GM23248 (cell line): ENCODE data around the gene IFNAR2. TPM values are rescaled to one million over a fixed set of nuclear protein-coding genes. Genes with fewer than 3 reads are reported as not detected.
"Not testable (repeated sequence)": the region's sequence is repeated elsewhere in the genome, so short reads cannot be mapped to it uniquely, and the experiment has no call there.

Experiments used
- DNase-seq: peaks from one replicate; pipeline ENCODE4 v3.0.0-alpha.2; 2015
- H2AFZ ChIP-seq: fragments of 200-600 bp; sonication (generic); 2 replicates; pipeline ENCODE4 v1.6.1; 2016; ENCODE audit warnings: antibody characterized with exemption
- H3F3A ChIP-seq: fragments of 200-600 bp; sonication (generic); 2 replicates; pipeline ENCODE4 v1.6.1; 2016; ENCODE audit warnings: mild to moderate bottlenecking, antibody characterized with exemption, mixed run types; ENCODE audit not compliant: insufficient read depth
- H3K27ac ChIP-seq: fragments of 200-600 bp; sonication (generic); 2 replicates; pipeline ENCODE4 v1.5.1; 2016; ENCODE audit warnings: mild to moderate bottlenecking
- H3K27me3 ChIP-seq: fragments of 200-600 bp; sonication (generic); replicated peaks from 2 replicates; pipeline ENCODE4 v1.6.1; 2016; ENCODE audit warnings: mild to moderate bottlenecking; ENCODE audit not compliant: insufficient read depth
- H3K36me3 ChIP-seq: fragments of 200-600 bp; sonication (generic); 2 replicates; pipeline ENCODE4 v1.6.1; 2016; ENCODE audit warnings: low read depth, mild to moderate bottlenecking
- H3K4me1 ChIP-seq: fragments of 200-600 bp; sonication (generic); 2 replicates; pipeline ENCODE4 v1.6.1; 2016; ENCODE audit warnings: mild to moderate bottlenecking; ENCODE audit not compliant: insufficient read depth
- H3K4me2 ChIP-seq: fragments of 200-600 bp; sonication (generic); one replicate; pipeline ENCODE4 v1.6.1; 2016; ENCODE audit warnings: mild to moderate bottlenecking; ENCODE audit not compliant: unreplicated experiment
- H3K4me3 ChIP-seq: fragments of 200-600 bp; sonication (generic); 2 replicates; pipeline ENCODE4 v1.5.1; 2016; ENCODE audit warnings: mild to moderate bottlenecking
- H3K79me2 ChIP-seq: fragments of 200-600 bp; sonication (generic); 2 replicates; pipeline ENCODE4 v1.6.1; 2016; ENCODE audit warnings: mild to moderate bottlenecking; ENCODE audit not compliant: insufficient read depth
- H3K9ac ChIP-seq: fragments of 200-600 bp; sonication (generic); 2 replicates; pipeline ENCODE4 v1.6.1; 2016; ENCODE audit warnings: mild to moderate bottlenecking
- H3K9me2 ChIP-seq: fragments of 200-600 bp; sonication (generic); 2 replicates; pipeline ENCODE4 v1.6.1; 2016; ENCODE audit warnings: mixed run types, mild to moderate bottlenecking, moderate library complexity; ENCODE audit not compliant: insufficient read depth
- H3K9me3 ChIP-seq: fragments of 200-600 bp; sonication (generic); one replicate; pipeline ENCODE4 v1.6.1; 2017; ENCODE audit warnings: low read depth
- H4K20me1 ChIP-seq: fragments of 200-600 bp; sonication (generic); 2 replicates; pipeline ENCODE4 v1.6.0; 2016; ENCODE audit not compliant: insufficient read depth
- EZH2 ChIP-seq: fragments of 200-600 bp; sonication (generic); IDR thresholded peaks from 2 replicates; pipeline ENCODE4 v1.6.1; 2018; ENCODE audit warnings: antibody characterized with exemption, mild to moderate bottlenecking; ENCODE audit not compliant: insufficient read depth, poor library complexity, severe bottlenecking
- EZH2phosphoT487 ChIP-seq: fragments of 200-600 bp; sonication (generic); IDR thresholded peaks from 2 replicates; pipeline ENCODE4 v1.6.1; 2018; ENCODE audit warnings: antibody characterized with exemption, moderate library complexity, mild to moderate bottlenecking, low read depth; ENCODE audit not compliant: insufficient read depth
- WGBS, 2 experiments: methylation state at CpG; one replicate each; pipeline ENCODE4 v1.1.6; 2015 to 2017; ENCODE audit warnings: low lambda C conversion rate in 2 of 2, low coverage in 1 of 2; ENCODE audit errors: missing lambda C conversion rate in 2 of 2; 5-methylcytosine and 5-hydroxymethylcytosine counted together
- in situ Hi-C: fragments of 300-500 bp; cut with MboI; formaldehyde crosslinking; loops from 2 replicates; pipeline ENCODE4 v1.15.0; 2020
- polyA plus RNA-seq: library from polyadenylated mRNA; unstranded; fragments of >200 nt; fragmentation: Nextera tagmentation; extraction: Ambion mirVana; gene quantifications from 2 replicates; pipeline ENCODE4 v1.2.1, GENCODE V29; 2016
- total RNA-seq: library from RNA; depleted of rRNA; stranded (reverse); fragments of >200 nt; shearing (Covaris generic); gene quantifications from 2 replicates; pipeline ENCODE4 v1.2.3, GENCODE V29; 2014

The IFNAR2 gene
- total and polyA plus RNA-seq, 2 experiments from 2014 or later = 4.0 to 21.8 TPM

GRCh38 chr21:33249331-33250002 lies 19.7 kb downstream of the IFNAR2 start:
- in situ Hi-C loops = no loop called here
- Histone ChIP-seq H3K36me3 (peaks cover 24% of the 10 kb centered on the region; the same call in 1 of the 2 replicates), H3K9ac (no peak overlapping the region)

GRCh38 chr21:33251119-33251518 lies 21.4 kb downstream of the IFNAR2 start:
- H2AFZ ChIP-seq = no peak overlapping the region
- no peaks in the 10 kb centered on the region for H4K20me1 ChIP-seq
- H3K9me2 ChIP-seq = no peaks in the 10 kb centered on the region
- no peak overlapping the region for H3K27ac ChIP-seq
- H3K27me3 ChIP-seq = no peaks in the 10 kb centered on the region
- H3K4me1 ChIP-seq = no peaks in the 10 kb centered on the region
- 78 to 85% methylated on average over 2 of the region's 2 CpGs for WGBS, 2 experiments
- TF ChIP-seq EZH2 (no peak), EZH2phosphoT487 (no peak)
- H3K4me2 ChIP-seq = no peak overlapping the region
- H3K4me3 ChIP-seq = no peak overlapping the region
- peaks cover 24% of the 10 kb centered on the region; the same call in 1 of the 2 replicates for H3K36me3 ChIP-seq
- no peak overlapping the region for H3K9ac ChIP-seq
- no peak for DNase-seq
- H3K79me2 ChIP-seq = no peaks in the 10 kb centered on the region
- in situ Hi-C loops = no loop called here
- H3K9me3 ChIP-seq = no peaks in the 10 kb centered on the region
- no peaks in the 10 kb centered on the region for H3F3A ChIP-seq

More at GRCh38 chr21:33249331-33250002, 19.7 kb downstream of the IFNAR2 start:
- Histone ChIP-seq H3K79me2 (no peaks in the 10 kb centered on the region), H3K9me2 (no peaks in the 10 kb centered on the region), H3F3A (no peaks in the 10 kb centered on the region), H3K4me3 (no peak overlapping the region), H3K27ac (no peak overlapping the region), H3K4me2 (no peak overlapping the region), H3K9me3 (no peaks in the 10 kb centered on the region), H4K20me1 (no peaks in the 10 kb centered on the region), H2AFZ (no peak overlapping the region), H3K27me3 (no peaks in the 10 kb centered on the region), H3K4me1 (no peaks in the 10 kb centered on the region)
- no peak for TF ChIP-seq EZH2
- no peak for TF ChIP-seq EZH2phosphoT487
- DNase-seq = no peak
- 94 to 98% methylated on average over 7 of the region's 7 CpGs for WGBS, 2 experiments

GRCh38 chr21:33253382-33253781 lies 23.6 kb downstream of the IFNAR2 start:
- H3K9me2 ChIP-seq, H3K9ac ChIP-seq, H3K79me2 ChIP-seq, H3F3A ChIP-seq, H3K4me2 ChIP-seq, in situ Hi-C loops, H3K27me3 ChIP-seq, H4K20me1 ChIP-seq, H3K9me3 ChIP-seq, H3K4me3 ChIP-seq, DNase-seq, H3K27ac ChIP-seq, H2AFZ ChIP-seq, H3K4me1 ChIP-seq: not testable (repeated sequence)
- 96 to 98% methylated on average over 6 of the region's 6 CpGs for WGBS, 2 experiments
- peaks cover 16% of the 10 kb centered on the region; the same call in 1 of the 2 replicates for H3K36me3 ChIP-seq

- 93 to 99% methylated on average over 5 of the region's 5 CpGs for WGBS, 2 experiments
- no peak overlapping the region for H3K27ac ChIP-seq
- no peak overlapping the region for H3K4me2 ChIP-seq
- TF ChIP-seq EZH2phosphoT487 (no peak), EZH2 (no peak)
- no peaks in the 10 kb centered on the region for H3K79me2 ChIP-seq
- H3K4me3 ChIP-seq = no peak overlapping the region
- H3F3A ChIP-seq = peaks cover 12% of the 10 kb centered on the region
- H3K9me2 ChIP-seq = no peaks in the 10 kb centered on the region
- H3K4me1 ChIP-seq = peaks cover 9% of the 10 kb centered on the region
- no peak for DNase-seq
- no peak overlapping the region for H2AFZ ChIP-seq
- no peaks in the 10 kb centered on the region for H4K20me1 ChIP-seq
- peaks cover 16% of the 10 kb centered on the region; the same call in 1 of the 2 replicates for H3K36me3 ChIP-seq
- no peaks in the 10 kb centered on the region for H3K9me3 ChIP-seq
- H3K27me3 ChIP-seq = no peaks in the 10 kb centered on the region
- no peak overlapping the region for H3K9ac ChIP-seq
- in situ Hi-C loops = no loop called here
These were observed 25.0 kb downstream of the IFNAR2 start for GRCh38 chr21:33254766-33255165.
